ENCODE results near the gene ZNF48.

Gene ZNF48

DNA sequence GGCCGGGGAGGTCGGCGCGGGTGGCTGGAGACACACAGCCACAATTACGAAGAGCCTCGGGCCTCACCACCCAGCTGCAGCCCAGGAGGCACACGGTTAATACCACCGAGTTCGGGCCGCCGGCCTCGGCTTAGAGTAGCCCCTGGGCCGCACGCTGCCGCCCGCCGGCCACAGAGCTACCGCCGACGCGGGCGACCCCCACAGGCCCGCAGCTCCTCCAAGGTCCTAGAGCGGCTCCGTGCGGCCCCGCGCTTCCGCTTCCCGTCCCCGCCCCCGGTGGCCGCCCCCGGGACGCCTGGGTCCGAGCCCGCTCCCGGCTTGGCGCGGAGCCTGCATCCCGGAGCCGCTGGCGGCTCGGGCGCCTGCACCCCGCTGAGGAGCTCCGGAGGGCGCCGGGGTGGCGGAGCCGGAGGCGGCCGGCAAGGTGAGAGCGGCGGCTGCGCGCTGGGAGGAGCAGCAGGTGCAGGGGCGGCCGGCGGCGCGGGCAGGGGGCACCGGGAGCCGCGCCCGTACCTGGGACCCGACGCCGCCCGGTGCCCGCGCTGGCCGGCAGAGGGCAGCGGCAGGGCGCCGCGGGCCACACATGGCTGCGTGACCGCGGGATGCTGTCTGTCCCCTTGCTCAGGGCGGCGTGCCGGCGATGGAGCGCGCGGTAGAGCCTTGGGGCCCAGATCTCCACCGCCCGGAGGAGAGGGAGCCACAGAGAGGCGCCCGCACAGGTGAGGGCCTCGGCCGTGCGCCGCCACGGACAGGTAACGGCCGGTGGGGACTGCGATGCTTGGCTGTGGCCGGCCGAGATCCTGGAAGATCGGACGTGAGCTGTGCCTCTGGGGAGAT lies at the start of gene ZNF48:
TSS of gene ZNF48 (plus strand) at position 266 of the 837 bp plus-strand sequence. CDS start at position 641, 375 bp downstream.
- DNase-seq: peak; percentile 37

DNA sequence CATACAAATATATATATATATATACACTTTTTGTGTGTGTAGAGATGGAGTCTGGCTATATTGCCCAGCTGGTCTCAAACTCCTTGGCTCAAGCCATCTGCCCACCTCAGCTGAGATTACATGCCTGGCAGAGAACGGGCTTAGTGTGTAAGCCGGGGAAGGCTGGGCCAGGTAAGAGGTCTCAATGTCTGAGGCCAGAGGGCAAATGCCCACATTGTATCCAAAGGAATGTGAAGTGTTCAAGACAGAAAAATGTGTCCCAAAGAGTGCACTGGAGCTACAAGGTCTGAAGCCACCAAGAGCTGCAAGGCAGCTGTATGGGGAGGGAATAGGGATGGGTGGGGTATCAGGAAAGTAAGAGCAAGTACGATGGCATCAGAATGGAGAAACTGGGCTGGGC lies 48.9 kb upstream of the ZNF48 start:
- no peak for DNase-seq

DNA sequence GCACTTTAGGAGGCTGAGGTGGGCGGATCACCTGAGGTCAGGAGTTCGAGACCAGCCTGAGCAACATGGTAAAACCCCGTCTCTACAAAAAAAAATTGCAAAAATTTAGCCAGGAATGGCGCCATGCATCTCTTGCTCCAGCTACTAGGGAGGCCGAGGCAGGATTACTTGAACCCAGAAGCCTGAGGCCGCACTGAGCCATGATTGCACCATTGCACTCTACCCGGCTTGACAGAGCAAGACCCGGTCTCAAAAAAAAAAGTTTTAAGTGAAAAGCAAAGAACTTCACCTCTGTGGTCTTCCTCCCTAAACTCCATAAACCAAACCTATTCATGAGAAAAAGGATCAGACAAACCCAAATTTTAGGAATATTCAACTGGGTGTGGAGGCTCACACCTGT lies 47.1 kb upstream of the ZNF48 start:
- no peak for DNase-seq

DNA sequence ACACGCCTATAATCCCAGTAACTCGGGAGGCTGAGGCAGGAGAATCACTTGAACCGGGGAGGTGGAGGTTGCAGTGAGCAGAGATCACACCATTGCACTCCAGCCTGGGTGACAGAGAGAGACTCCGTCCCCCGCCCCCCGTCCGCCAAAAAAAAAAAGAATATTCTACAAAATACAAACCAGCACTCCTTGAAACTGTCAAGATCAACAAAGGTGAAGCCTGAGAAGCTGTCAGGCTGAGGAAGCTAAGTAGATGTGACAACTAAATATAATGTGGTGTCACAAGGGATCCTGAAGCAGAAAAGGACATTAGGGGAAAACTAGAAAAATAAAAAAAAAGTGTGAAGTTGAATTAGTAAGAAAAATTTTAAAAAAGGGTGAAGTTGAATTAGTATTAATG lies 46.3 kb upstream of the ZNF48 start:
- no peak for DNase-seq

- DNase-seq: no peak
These were observed 45.5 kb upstream of the ZNF48 start for GRCh38 chr16:30349675-30350074.

DNA sequence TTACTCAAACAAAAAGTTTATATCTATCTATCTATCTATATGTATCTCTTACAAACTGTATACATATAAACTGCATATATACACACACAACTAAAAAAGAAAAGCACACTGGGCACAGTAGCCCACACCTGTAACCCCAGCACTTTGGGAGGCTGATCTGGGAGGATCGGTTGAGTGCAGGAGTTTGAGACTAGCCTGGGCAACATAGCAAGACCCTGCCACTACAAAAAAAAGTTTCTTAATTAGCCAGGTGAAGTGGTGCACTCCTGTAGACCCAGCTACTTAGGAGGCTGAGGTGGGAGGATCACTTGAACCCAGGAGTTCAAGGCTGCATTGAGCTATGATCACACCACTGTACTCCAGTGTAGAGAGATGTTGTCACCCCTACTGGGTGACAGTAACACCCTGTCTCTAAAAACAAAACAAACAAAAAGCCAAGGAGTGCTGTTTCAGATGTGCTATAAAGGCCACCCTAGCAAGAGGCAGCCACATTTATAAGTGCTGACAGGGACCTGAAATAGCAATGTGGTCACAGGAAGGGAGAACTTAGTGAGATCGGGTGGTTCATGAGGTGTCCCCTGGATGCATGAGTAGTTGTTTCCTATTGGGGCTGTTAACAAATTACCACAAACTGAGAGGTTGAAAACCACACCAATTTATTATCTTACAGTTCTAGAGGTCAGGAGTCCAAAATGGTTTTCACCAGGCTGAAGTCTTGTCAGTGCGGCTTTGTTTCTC lies 44.9 kb upstream of the ZNF48 start:
- no peak for DNase-seq

DNA sequence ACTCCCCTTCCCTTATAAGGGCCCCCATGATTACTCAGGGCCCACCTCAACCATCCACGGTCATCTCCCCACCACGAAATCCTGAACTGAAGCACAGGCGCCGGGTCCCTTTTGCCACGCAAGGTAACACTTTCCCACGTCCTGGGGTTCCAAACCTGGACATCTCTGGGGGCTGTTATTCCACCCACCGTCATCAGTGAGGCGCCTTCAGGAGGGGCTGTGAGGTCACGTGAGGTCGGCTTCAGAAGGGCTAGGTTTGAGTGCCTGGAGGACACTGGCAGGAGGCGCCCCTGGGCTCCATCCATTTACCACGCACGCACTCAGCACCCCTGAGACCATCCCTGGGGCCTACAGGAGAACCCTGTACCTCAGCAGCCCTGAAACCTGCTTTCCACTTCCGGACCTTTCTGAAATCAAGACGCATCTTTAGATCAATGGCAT lies 44.2 kb upstream of the ZNF48 start:
- DNase-seq: no peak

DNA sequence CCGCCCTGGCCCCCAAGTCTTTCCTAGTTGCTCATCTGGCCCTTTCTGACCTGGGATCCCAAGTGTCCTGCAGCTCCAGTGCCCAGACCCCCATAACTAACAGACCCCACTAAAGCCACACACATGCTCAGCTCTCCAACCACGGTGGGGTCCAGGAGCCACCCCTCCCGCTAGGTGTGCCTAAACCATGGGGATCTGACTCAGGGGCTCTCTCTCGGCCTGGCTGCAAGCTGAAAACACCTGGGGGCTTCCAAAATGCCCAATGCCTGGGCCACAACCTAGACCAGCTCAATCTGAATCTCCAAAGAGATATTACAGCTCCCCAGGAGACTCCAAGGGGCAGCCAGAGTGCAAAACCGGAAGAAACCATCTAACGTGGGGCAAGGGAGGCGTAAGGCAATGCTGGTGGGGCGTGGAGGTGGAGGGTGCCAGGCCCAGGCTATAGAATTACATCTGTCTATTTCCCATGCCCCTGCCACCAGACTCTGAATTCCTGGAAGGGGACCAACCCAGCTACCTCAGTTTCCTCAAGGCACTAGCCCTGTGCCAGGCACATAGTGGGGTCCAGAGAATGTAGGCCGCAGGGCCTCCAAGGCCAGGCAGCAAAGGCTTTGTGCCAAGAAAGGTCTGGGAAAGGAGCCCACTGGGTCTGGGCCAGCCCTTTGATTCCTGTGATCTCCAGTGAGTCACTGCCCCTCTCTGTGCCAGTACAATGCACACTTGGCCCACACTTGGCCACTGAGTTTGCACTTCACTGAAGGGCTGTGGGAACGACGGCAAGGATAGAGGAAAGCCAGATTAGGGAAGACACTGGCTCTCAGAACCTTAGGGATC lies 43.4 kb upstream of the ZNF48 start:
- DNase-seq: no peak

DNA sequence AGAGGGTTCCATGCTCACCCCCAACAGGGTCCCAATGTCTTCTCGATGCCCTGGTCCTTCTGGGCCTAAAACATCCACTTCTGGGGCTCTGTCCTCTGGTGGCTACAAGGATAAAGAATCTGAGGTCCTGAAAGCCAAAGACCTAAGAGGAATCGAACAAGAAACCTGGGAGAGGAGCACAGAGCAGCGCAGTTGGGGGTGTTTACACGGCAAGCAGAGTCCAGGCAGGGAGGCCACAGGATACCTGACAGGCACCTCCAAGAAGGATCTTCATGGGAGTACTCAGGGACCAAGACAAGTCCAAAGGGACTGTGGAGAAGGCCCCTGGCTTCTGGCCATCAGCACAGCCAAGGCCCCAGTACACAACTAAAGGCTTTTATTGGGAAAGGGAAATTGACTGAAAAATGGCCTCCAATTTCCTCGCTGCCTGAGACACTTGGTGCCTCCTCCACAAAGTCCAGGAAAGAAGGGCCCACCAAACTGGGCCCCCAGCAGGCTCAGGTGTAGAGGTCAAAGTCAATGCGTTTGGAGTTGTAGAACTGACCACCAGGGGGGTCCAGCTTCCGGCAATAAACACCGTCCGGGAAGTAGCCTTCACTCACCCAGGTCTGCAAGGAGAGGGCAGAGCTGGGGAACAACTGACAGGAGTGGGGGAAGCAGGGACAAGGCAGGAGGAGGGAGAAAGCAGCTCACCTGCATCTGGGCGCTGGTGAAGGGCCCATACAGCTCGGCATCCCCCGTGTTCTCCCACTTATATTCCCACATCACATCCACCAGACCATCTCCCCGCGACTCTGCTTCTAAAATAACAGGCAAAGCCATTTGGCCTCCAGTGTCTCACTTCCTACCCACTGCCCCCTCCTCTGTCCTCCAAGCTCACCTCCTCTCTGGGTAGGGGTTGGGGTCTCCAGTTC lies 42.5 kb upstream of the ZNF48 start:
- DNase-seq: no peak

DNA sequence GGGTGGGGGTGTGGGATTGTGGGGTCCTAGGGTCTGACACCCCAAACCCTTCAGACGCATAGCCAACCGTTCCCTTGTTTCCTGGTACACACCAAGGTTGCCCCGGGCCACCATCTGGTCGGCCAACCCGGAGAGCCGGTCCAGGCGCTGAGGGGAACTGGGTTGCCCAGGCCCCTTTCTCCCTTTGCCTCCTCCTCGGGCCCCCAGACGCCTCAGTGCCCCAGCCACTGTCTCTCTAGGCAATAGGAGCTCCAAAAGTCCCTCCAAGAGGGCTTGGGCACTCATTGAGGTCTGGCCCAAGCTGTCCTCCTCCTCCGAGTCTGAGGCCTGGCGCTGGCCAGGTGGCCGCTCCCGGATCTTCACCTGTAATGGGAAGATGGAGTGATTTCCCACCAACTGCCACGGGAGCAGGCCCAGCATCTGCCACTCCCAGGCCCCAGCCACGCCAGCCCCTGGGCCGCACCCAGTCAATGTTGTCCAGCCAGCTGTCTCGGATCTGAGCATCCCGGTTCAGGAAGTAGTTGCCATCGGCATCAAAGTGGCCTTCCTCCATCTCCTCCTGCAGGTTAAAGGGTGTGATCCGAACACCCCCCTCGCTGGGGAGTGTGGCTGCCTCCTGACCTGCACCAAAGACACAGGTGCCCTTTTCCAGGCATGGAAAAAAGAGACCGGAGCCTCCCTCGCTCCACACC lies 41.6 kb upstream of the ZNF48 start:
- DNase-seq: no peak

GRCh38 chr16:30354423-30355143 lies 40.6 kb upstream of the ZNF48 start:
- no peak for DNase-seq

DNA sequence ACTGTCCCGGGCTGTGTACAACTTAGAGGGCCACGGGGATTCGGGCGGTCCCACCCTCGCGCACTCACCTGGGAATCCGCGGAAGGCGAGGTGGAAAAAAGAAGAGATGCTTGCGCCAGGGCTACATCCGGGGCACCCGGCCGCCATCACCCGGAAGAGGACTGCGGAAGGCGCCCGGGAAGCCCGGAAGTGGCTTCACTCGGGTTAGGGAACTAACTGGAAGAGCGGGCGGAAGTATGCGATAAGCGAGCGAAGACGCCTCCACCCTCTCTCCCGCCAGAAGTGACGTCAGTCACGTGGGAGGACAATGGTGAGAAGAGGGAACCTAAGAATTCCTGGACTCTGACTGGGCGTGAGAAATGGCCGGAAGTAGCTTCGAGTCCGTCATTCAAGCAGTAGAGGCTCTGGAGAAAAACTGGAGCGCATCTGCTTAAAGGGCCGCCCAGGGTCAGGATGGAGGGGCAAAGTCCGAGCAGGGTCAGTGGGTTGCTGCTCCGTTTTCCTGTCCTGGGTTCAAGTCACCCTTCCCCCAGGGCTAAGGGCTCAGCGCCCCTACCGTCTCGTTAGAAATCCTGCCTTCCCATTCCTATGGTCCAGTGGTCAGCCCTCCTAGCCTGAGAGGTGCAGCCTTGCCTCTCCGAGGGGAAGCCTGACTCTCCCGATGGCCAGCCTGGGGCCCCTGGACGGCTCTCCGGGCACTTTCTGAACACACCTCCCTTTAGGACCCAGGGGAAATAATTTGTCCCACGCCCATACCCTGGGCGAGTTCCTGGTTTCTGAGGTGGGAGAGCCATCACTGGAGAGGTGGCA lies 39.9 kb upstream of the ZNF48 start, which contains the start of gene CD2BP2:
TSS of gene CD2BP2 (minus strand) at position 165 of the 810 bp plus-strand sequence. CDS start 627 bp downstream, outside the sequence.
- peak; percentile 83 for DNase-seq

- no peak for DNase-seq
These were observed 39.3 kb upstream of the ZNF48 start for GRCh38 chr16:30355954-30356308.

DNA sequence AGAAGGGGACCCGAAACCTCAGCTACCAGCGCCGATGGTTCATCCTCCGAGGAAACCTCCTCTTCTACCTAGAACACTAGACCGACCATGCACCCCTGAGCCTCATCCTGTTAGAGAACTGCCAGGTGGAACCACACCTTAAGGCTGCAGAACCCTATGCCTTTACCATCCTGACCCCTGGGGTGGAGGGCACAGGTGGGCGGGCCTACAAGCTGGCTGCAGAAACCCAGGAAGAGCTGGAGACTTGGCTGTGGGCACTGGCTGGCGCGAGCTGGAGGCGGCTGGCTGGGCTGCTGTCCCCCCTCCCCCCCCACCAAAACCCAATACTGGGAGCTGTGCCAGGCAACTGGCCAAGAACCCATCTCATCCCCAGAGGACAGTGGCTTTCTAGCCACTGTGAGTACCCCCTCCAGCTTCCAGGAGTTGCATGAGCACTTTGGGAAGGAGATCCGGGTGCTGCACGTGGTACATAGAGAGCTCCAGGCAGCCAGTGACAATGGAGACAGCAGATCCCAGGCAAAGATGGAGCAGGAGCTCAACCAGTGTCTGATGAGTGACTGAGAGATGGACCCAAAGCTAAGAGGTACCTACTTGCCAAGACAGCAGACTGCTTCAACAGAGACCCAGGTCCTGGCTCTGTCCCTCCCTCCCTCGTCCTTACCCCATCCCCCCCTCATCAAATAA lies 38.7 kb upstream of the ZNF48 start:
- no peak for DNase-seq

DNA sequence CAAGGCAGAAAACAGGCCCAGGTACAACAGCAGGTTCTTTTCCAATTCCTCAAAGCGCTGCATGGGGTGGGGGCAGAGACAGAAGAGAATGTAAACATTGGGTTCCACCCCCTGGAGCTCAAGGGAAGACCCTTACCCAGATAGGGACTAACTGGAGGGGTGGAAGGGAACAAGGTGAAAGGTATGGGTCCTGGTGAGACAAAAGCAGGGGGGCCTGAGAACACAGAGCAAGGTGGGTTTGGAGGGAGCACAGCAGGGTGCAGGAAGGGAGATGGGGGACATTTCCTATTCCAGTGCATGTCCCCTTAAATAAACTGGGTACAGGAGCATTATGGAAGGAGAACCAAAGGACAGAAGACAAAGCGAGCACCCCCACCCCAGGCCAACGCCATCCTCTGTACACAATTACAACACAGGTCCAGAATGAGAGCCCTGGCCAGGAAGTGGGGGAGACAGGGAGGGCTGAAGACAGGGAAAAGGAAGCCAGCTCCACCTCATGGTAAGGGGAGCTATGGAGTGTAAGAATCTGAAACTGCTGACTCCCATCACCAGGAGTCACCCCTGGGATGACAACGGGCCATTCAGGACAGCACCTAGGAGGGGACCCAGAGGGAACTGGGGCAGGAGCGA lies 38.0 kb upstream of the ZNF48 start:
- no peak for DNase-seq

GRCh38 chr16:30357715-30358576 lies 37.3 kb upstream of the ZNF48 start:
- no peak for DNase-seq

- DNase-seq: no peak
These were observed 36.7 kb upstream of the ZNF48 start for GRCh38 chr16:30358577-30358936.

Data from activated CD4-positive, alpha-beta T cell treated with anti-CD3 and anti-CD28 coated beads, Interleukin-2, amount 50 U/mL, for 1 hour (primary cell).